Stimulated activated naive CD8-positive, alpha-beta T cell treated with anti-CD3 and anti-CD28 coated beads, Interleukin-15, Interleukin-2, amounts not matched to agents 100 ng/mL and 50 ng/mL, for 24 hours (primary cell): Measurements from ENCODE around the gene TBC1D2B.

ENCODE experiments used
- H3K27ac Mint-ChIP-seq: one replicate; pipeline ENCODE4 v1.8.0; 2021; ENCODE audit warnings: mild to moderate bottlenecking, mixed read lengths
- H3K27me3 Mint-ChIP-seq: one replicate; pipeline ENCODE4 v1.8.0; 2021; ENCODE audit warnings: mixed read lengths
- H3K36me3 Mint-ChIP-seq: one replicate; pipeline ENCODE4 v1.8.0; 2021; ENCODE audit warnings: low read depth, mixed read lengths
- H3K4me1 Mint-ChIP-seq: one replicate; pipeline ENCODE4 v1.8.0; 2021; ENCODE audit warnings: low read depth, mixed read lengths
- H3K4me3 Mint-ChIP-seq: one replicate; pipeline ENCODE4 v1.8.0; 2021; ENCODE audit warnings: mild to moderate bottlenecking, mixed read lengths
- H3K9me3 Mint-ChIP-seq: one replicate; pipeline ENCODE4 v1.8.0; 2021; ENCODE audit warnings: mixed read lengths

Gene TBC1D2B

GRCh38 chr15:78023865-78024518 lies 53.5 kb downstream of the TBC1D2B start:
- H3K4me3 Mint-ChIP-seq = no peak overlapping the region
- no peaks in the 10 kb centered on the region for H3K27me3 Mint-ChIP-seq
- no peak overlapping the region for H3K27ac Mint-ChIP-seq
- H3K9me3 Mint-ChIP-seq = no peaks in the 10 kb centered on the region
- peaks cover 62% of the 10 kb centered on the region for H3K36me3 Mint-ChIP-seq
- peaks cover 6% of the 10 kb centered on the region for H3K4me1 Mint-ChIP-seq

- no peak overlapping the region for H3K4me3 Mint-ChIP-seq
- H3K27me3 Mint-ChIP-seq = no peaks in the 10 kb centered on the region
- H3K9me3 Mint-ChIP-seq = no peaks in the 10 kb centered on the region
- peaks cover 14% of the 10 kb centered on the region for H3K4me1 Mint-ChIP-seq
- peaks cover 64% of the 10 kb centered on the region for H3K36me3 Mint-ChIP-seq
- no peak overlapping the region for H3K27ac Mint-ChIP-seq
Measured at GRCh38 chr15:78023081-78023665, 54.3 kb downstream of the TBC1D2B start.

GRCh38 chr15:78021761-78022160 lies 55.8 kb downstream of the TBC1D2B start:
- Mint-ChIP-seq H3K4me3 (no peak overlapping the region), H3K27me3 (no peaks in the 10 kb centered on the region), H3K4me1 (peaks cover 14% of the 10 kb centered on the region), H3K9me3 (no peaks in the 10 kb centered on the region), H3K36me3 (peaks cover 64% of the 10 kb centered on the region), H3K27ac (no peak overlapping the region)

GRCh38 chr15:78020007-78020406 lies 57.5 kb downstream of the TBC1D2B start:
- H3K4me3 Mint-ChIP-seq = no peak overlapping the region
- no peak overlapping the region for H3K27ac Mint-ChIP-seq
- no peaks in the 10 kb centered on the region for H3K9me3 Mint-ChIP-seq
- H3K27me3 Mint-ChIP-seq = no peaks in the 10 kb centered on the region
- peaks cover 62% of the 10 kb centered on the region for H3K36me3 Mint-ChIP-seq
- H3K4me1 Mint-ChIP-seq = peaks cover 14% of the 10 kb centered on the region

- H3K27me3 Mint-ChIP-seq = no peaks in the 10 kb centered on the region
- no peak overlapping the region for H3K4me3 Mint-ChIP-seq
- peaks cover 14% of the 10 kb centered on the region for H3K4me1 Mint-ChIP-seq
- peak overlapping the region; percentile 42 for H3K27ac Mint-ChIP-seq
- H3K36me3 Mint-ChIP-seq = peaks cover 58% of the 10 kb centered on the region
- H3K9me3 Mint-ChIP-seq = no peaks in the 10 kb centered on the region
Measured at GRCh38 chr15:78018946-78019644, 58.4 kb downstream of the TBC1D2B start.

- Mint-ChIP-seq H3K4me1 (peaks cover 14% of the 10 kb centered on the region), H3K27me3 (no peaks in the 10 kb centered on the region), H3K27ac (no peak overlapping the region), H3K9me3 (no peaks in the 10 kb centered on the region), H3K36me3 (peaks cover 56% of the 10 kb centered on the region), H3K4me3 (no peak overlapping the region)
Measured at GRCh38 chr15:78018445-78018844, 59.1 kb downstream of the TBC1D2B start.

GRCh38 chr15:78016860-78017259 lies 60.7 kb downstream of the TBC1D2B start:
- Mint-ChIP-seq H3K36me3 (peaks cover 69% of the 10 kb centered on the region), H3K27me3 (no peaks in the 10 kb centered on the region), H3K9me3 (no peaks in the 10 kb centered on the region), H3K27ac (no peak overlapping the region), H3K4me1 (peaks cover 14% of the 10 kb centered on the region), H3K4me3 (no peak overlapping the region)

GRCh38 chr15:78012643-78013077 lies 64.9 kb downstream of the TBC1D2B start:
- H3K36me3 Mint-ChIP-seq = peaks cover 61% of the 10 kb centered on the region
- H3K27ac Mint-ChIP-seq = no peak overlapping the region
- no peaks in the 10 kb centered on the region for H3K9me3 Mint-ChIP-seq
- no peaks in the 10 kb centered on the region for H3K27me3 Mint-ChIP-seq
- H3K4me3 Mint-ChIP-seq = no peak overlapping the region
- H3K4me1 Mint-ChIP-seq = no peaks in the 10 kb centered on the region

GRCh38 chr15:78010067-78010466 lies 67.4 kb downstream of the TBC1D2B start:
- H3K27ac Mint-ChIP-seq = peak overlapping the region; percentile 4
- no peaks in the 10 kb centered on the region for H3K9me3 Mint-ChIP-seq
- H3K4me1 Mint-ChIP-seq = no peaks in the 10 kb centered on the region
- H3K4me3 Mint-ChIP-seq = no peak overlapping the region
- no peaks in the 10 kb centered on the region for H3K27me3 Mint-ChIP-seq
- peaks cover 61% of the 10 kb centered on the region for H3K36me3 Mint-ChIP-seq

GRCh38 chr15:78007964-78008886 lies 69.3 kb downstream of the TBC1D2B start:
- H3K36me3 Mint-ChIP-seq = peaks cover 56% of the 10 kb centered on the region
- no peaks in the 10 kb centered on the region for H3K4me1 Mint-ChIP-seq
- H3K4me3 Mint-ChIP-seq = no peak overlapping the region
- H3K27me3 Mint-ChIP-seq = no peaks in the 10 kb centered on the region
- no peak overlapping the region for H3K27ac Mint-ChIP-seq
- no peaks in the 10 kb centered on the region for H3K9me3 Mint-ChIP-seq

- Mint-ChIP-seq H3K9me3 (no peaks in the 10 kb centered on the region), H3K27ac (no peak overlapping the region), H3K27me3 (no peaks in the 10 kb centered on the region), H3K36me3 (peaks cover 55% of the 10 kb centered on the region), H3K4me3 (no peak overlapping the region), H3K4me1 (no peaks in the 10 kb centered on the region)
Measured at GRCh38 chr15:78007211-78007931, 70.1 kb downstream of the TBC1D2B start.

- H3K27ac Mint-ChIP-seq = no peak overlapping the region
- no peaks in the 10 kb centered on the region for H3K9me3 Mint-ChIP-seq
- peaks cover 52% of the 10 kb centered on the region for H3K36me3 Mint-ChIP-seq
- peaks cover 3% of the 10 kb centered on the region for H3K4me1 Mint-ChIP-seq
- no peaks in the 10 kb centered on the region for H3K27me3 Mint-ChIP-seq
- no peak overlapping the region for H3K4me3 Mint-ChIP-seq
Measured at GRCh38 chr15:78006567-78007205, 70.8 kb downstream of the TBC1D2B start.

- H3K4me1 Mint-ChIP-seq = peaks cover 5% of the 10 kb centered on the region
- peaks cover 59% of the 10 kb centered on the region for H3K36me3 Mint-ChIP-seq
- H3K4me3 Mint-ChIP-seq = no peak overlapping the region
- H3K27me3 Mint-ChIP-seq = no peaks in the 10 kb centered on the region
- H3K9me3 Mint-ChIP-seq = no peaks in the 10 kb centered on the region
- H3K27ac Mint-ChIP-seq = peak overlapping the region; percentile 37
Measured at GRCh38 chr15:78004919-78005634, 72.4 kb downstream of the TBC1D2B start.
